ENCODE measurements around the gene TMEM52. TPM values are rescaled to one million over a fixed set of nuclear protein-coding genes. Genes with fewer than 3 reads are reported as not detected.

TMEM52 gene
- total and polyA plus RNA-seq, 7 experiments from 2014 or later: 0.45 to 1.1 TPM; not detected in 5

DNA sequence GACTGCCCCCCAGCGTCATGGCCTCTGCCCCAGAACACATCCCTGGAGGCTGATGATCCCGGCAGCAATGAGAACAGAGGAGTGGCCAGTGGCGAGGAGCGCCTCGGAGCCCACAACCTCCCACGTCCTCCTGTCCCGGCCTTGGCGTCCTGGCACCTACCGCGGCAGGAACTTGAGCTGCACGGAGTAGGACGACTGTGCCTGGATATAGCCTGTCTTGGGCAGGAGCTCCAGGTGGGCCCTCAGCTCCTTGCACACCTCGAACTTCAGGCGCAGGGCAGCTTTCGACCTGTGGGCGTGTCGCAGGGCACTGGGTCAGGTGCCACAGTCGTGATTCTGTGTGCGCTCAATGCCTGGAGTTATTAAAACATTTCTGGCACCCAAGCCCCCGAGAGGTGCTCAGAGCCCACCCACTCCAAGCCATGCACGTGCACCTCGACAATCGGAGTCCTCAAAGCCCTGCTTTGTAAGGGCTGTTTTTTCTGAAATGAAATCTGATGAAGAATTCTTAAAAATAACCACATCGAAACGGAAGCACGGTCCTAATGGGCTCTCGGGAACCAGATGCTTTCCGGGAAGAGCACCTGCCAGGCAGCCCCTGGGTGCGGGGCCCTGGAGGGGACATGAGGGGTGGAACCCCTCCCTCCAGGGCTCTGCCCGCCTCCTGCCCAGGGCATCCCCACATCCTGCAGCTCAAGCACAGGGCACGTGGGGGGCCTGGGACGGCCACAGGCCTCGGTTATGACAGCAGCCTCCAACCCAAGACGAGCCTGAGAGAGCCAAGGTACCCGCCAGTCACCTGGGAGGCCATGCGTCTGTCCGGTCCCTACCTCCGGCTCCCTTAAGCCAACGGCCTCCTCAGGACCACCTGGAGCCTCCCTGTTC, 23.0 kb upstream of the TMEM52 start:
- Histone ChIP-seq H3K4me1 (ENCODE audit: control insufficient read depth in 2 of 2, insufficient read depth in 2 of 2, low read length in 2 of 2) (peaks cover 3 to 6% of the 10 kb centered on the region in 2 donors), H3K9me3 (ENCODE audit: control insufficient read depth in 2 of 3, low read length in 3 of 3) (no peaks in the 10 kb centered on the region), H3K27ac (ENCODE audit: low read depth, low read length) (no peak overlapping the region), H3K27me3 (ENCODE audit: control insufficient read depth in 2 of 2, insufficient read depth in 2 of 2, low read length in 2 of 2) (no peaks in the 10 kb centered on the region), H3K36me3 (ENCODE audit: control insufficient read depth in 2 of 3, insufficient read depth in 3 of 3, low read length in 3 of 3) (no peaks in the 10 kb centered on the region), H3K4me3 (ENCODE audit: low read length) (no peak overlapping the region)
- H3K27me3 Mint-ChIP-seq: no peaks in the 10 kb centered on the region
- no peak overlapping the region for H3K27ac Mint-ChIP-seq
- POLR2A ChIA-PET: no interaction called here
- no peaks in the 10 kb centered on the region for H3K36me3 Mint-ChIP-seq
- ATAC-seq (no peak), DNase-seq (no peak)
- peaks cover 0 to 7% (median 3%) of the 10 kb centered on the region in 7 donors for H3K4me1 Mint-ChIP-seq
- H3K9me3 Mint-ChIP-seq: peaks cover 0 to 1% (median 0%) of the 10 kb centered on the region in 11 donors
- CTCF ChIA-PET: interaction anchor here (3.7 kb wide), 1 partner anchor 103 kb away, joined by 18 read pairs; no protein-coding TSS in a partner anchor
- no peak overlapping the region for H3K4me3 Mint-ChIP-seq
- intact Hi-C loops (cut with micrococcal nuclease): loop anchor here in 1 of 2 donors (5.0 kb wide), 1 partner anchor 105 kb away; no protein-coding TSS in a partner anchor

DNA sequence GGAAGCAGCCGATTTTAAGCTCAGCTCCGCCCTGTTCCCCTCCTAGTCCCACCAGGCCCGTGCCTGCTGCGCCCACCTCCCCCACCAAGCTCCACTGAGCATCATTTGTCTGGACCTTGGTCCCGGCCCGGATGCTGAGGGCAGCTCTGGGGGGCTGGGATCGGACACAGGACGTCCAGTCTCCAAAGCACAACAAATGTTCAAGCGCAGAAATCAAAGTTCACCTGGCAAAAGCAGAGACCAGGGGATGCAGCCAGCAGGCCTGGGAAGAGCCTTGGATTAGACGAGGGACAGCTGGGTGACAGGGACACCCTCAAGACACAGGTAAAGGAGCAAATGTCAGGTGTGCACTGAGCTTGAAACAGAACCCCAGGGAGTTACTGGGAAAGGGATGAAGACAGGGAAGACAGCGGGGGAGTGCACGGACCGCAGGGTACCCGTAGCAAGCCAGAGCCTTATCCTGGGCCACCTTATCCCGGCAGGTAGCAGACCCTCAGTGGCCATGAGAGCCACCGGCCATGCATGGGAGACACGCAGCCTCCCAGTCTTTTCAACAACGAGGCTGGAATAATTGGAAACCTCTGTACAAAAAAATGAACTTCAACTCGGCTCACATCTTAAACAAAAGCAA, 22.2 kb upstream of the TMEM52 start:
- DNase-seq (no peak), ATAC-seq (no peak)
- intact Hi-C loops (cut with micrococcal nuclease): loop anchor here in 1 of 2 donors (5.0 kb wide), 1 partner anchor 106 kb away; no protein-coding TSS in a partner anchor
- Histone ChIP-seq H3K36me3 (ENCODE audit: control insufficient read depth in 2 of 3, insufficient read depth in 3 of 3, low read length in 3 of 3) (no peaks in the 10 kb centered on the region), H3K4me3 (ENCODE audit: low read length) (no peak overlapping the region), H3K27me3 (ENCODE audit: control insufficient read depth in 2 of 2, insufficient read depth in 2 of 2, low read length in 2 of 2) (no peaks in the 10 kb centered on the region), H3K4me1 (ENCODE audit: control insufficient read depth in 2 of 2, insufficient read depth in 2 of 2, low read length in 2 of 2) (peaks cover 3 to 6% of the 10 kb centered on the region in 2 donors), H3K27ac (ENCODE audit: low read depth, low read length) (no peak overlapping the region), H3K9me3 (ENCODE audit: control insufficient read depth in 2 of 3, low read length in 3 of 3) (no peaks in the 10 kb centered on the region)
- Mint-ChIP-seq H3K4me3 (no peak overlapping the region), H3K27ac (no peak overlapping the region), H3K36me3 (no peaks in the 10 kb centered on the region), H3K27me3 (no peaks in the 10 kb centered on the region), H3K9me3 (peaks cover 0 to 1% (median 0%) of the 10 kb centered on the region in 11 donors), H3K4me1 (peaks cover 0 to 7% (median 3%) of the 10 kb centered on the region in 7 donors)
- ChIA-PET CTCF (interaction anchor here (3.7 kb wide), 1 partner anchor 104 kb away, joined by 18 read pairs; no protein-coding TSS in a partner anchor), POLR2A (no interaction called here)

- ChIA-PET CTCF (no interaction called here), POLR2A (no interaction called here)
- Mint-ChIP-seq H3K27me3 (no peaks in the 10 kb centered on the region), H3K27ac (no peak overlapping the region), H3K4me1 (peaks cover 0 to 7% (median 3%) of the 10 kb centered on the region in 7 donors), H3K4me3 (no peak overlapping the region), H3K9me3 (peaks cover 0 to 9% (median 0%) of the 10 kb centered on the region in 11 donors), H3K36me3 (no peaks in the 10 kb centered on the region)
- H3K27ac ChIP-seq (ENCODE audit: low read depth, low read length): no peak overlapping the region
- peaks cover 3 to 6% of the 10 kb centered on the region in 2 donors for H3K4me1 ChIP-seq (ENCODE audit: control insufficient read depth in 2 of 2, insufficient read depth in 2 of 2, low read length in 2 of 2)
- no peaks in the 10 kb centered on the region for H3K27me3 ChIP-seq (ENCODE audit: control insufficient read depth in 2 of 2, insufficient read depth in 2 of 2, low read length in 2 of 2)
- no peak overlapping the region for H3K4me3 ChIP-seq (ENCODE audit: low read length)
- DNase-seq (no peak), ATAC-seq (no peak)
- no peaks in the 10 kb centered on the region for H3K36me3 ChIP-seq (ENCODE audit: control insufficient read depth in 2 of 3, insufficient read depth in 3 of 3, low read length in 3 of 3)
- intact Hi-C loops (cut with micrococcal nuclease): loop anchor here in 1 of 2 donors (5.0 kb wide), 1 partner anchor 107 kb away; no protein-coding TSS in a partner anchor
- no peaks in the 10 kb centered on the region for H3K9me3 ChIP-seq (ENCODE audit: control insufficient read depth in 2 of 3, low read length in 3 of 3)
These were observed 21.0 kb upstream of the TMEM52 start for GRCh38 chr1:1940123-1940425.

DNA sequence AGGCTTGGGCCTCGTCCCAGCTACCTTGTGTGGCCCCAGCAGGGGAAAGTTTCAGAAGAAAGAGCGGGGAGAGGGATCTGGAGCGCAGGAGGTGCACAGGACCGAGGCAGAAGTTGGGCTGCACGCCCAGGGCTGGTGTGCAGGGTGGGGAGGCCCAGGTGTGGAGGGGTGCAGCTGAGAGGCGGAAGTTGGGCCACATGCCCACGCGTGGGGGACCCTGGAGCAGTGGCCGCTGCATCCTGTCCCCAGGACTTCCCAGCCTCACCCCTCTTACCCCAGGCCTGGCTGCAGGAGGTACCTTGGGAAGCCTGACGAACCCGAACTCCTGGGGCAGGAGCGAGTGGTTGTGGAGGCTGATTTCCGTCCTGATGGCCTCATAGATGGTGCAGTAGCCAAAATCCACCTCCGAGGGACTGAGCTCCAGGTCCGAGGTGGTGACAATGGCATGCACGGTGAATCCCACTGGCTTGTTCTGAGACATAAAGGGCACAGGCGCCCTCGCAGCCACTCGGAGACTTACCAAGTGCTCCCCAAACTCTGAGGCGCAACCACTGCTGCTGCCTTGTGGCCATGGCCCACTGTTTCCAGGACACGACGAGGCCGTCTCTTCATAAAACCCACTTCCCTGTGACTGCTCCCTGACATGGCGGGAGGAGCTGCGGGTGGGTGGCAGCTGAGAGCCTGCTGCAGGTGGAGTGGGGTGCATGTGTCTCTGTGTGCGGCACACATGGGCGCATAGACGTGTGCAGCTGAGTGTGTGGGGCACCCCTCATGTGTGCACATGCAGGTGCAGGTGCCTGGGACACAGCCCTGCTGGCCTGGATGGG, 20.4 kb upstream of the TMEM52 start:
- Histone ChIP-seq H3K27me3 (ENCODE audit: control insufficient read depth in 2 of 2, insufficient read depth in 2 of 2, low read length in 2 of 2) (no peaks in the 10 kb centered on the region), H3K4me1 (ENCODE audit: control insufficient read depth in 2 of 2, insufficient read depth in 2 of 2, low read length in 2 of 2) (peaks cover 3 to 6% of the 10 kb centered on the region in 2 donors), H3K27ac (ENCODE audit: low read depth, low read length) (no peak overlapping the region), H3K9me3 (ENCODE audit: control insufficient read depth in 2 of 3, low read length in 3 of 3) (no peaks in the 10 kb centered on the region), H3K4me3 (ENCODE audit: low read length) (no peak overlapping the region), H3K36me3 (ENCODE audit: control insufficient read depth in 2 of 3, insufficient read depth in 3 of 3, low read length in 3 of 3) (no peaks in the 10 kb centered on the region)
- H3K27ac Mint-ChIP-seq: no peak overlapping the region
- ChIA-PET CTCF (no interaction called here), POLR2A (interaction anchor here (0.5 kb wide), 1 partner anchor 413 kb away, joined by 7 read pairs; no protein-coding TSS in a partner anchor)
- intact Hi-C loops (cut with micrococcal nuclease): loop anchor here in 1 of 2 donors (5.0 kb wide), 1 partner anchor 108 kb away; no protein-coding TSS in a partner anchor
- ATAC-seq: no peak
- DNase-seq: no peak
- H3K9me3 Mint-ChIP-seq: peaks cover 0 to 15% (median 0%) of the 10 kb centered on the region in 11 donors
- no peaks in the 10 kb centered on the region for H3K27me3 Mint-ChIP-seq
- peaks cover 0 to 2% (median 0%) of the 10 kb centered on the region in 5 donors for H3K36me3 Mint-ChIP-seq
- no peak overlapping the region for H3K4me3 Mint-ChIP-seq
- H3K4me1 Mint-ChIP-seq: peaks cover 0 to 7% (median 3%) of the 10 kb centered on the region in 7 donors

DNA sequence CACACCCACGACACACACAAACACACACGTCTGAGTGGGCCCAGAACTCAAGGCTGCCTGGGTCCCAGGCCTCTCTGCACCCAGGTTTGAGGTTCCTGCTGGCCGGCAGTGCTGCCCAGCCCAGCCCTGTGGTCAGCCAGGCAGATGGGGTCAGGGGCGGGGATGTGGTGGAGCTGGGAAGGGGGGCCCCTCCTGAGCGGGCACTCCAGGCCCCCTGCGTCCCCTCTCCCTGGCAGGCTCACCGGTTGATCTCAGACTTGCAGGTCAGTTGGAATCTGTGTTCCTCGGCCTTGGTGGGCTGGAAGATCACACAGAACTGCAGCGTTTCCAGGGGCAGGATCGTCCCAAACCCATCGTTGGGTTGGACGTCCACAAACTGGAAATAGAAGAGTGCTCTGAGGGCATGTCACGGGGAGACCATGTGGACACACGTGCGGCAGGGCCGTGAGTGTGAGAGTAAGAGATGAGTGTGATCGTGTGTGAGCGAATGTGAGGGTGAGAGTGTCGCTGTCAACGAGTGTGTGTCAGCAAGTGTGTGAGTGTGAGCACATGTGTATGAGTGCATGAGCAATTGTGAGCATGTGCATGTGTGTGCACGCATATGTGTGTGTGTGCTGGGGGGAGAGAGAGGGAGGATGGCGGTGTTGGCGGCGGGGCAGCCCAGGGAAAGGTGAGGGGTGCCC, 19.7 kb upstream of the TMEM52 start:
- peaks cover 0 to under 1% of the 10 kb centered on the region in 2 donors for H3K4me1 ChIP-seq (ENCODE audit: control insufficient read depth in 2 of 2, insufficient read depth in 2 of 2, low read length in 2 of 2)
- Mint-ChIP-seq H3K4me3 (no peak overlapping the region), H3K4me1 (peaks cover 0 to 2% (median under 1%) of the 10 kb centered on the region in 7 donors), H3K36me3 (peaks cover 0 to 7% (median 0%) of the 10 kb centered on the region in 5 donors), H3K9me3 (peaks cover 0 to 21% (median 0%) of the 10 kb centered on the region in 11 donors), H3K27ac (no peak overlapping the region), H3K27me3 (no peaks in the 10 kb centered on the region)
- H3K27me3 ChIP-seq (ENCODE audit: control insufficient read depth in 2 of 2, insufficient read depth in 2 of 2, low read length in 2 of 2): no peaks in the 10 kb centered on the region
- ChIA-PET CTCF (no interaction called here), POLR2A (no interaction called here)
- H3K9me3 ChIP-seq (ENCODE audit: control insufficient read depth in 2 of 3, low read length in 3 of 3): no peaks in the 10 kb centered on the region
- no peaks in the 10 kb centered on the region for H3K36me3 ChIP-seq (ENCODE audit: control insufficient read depth in 2 of 3, insufficient read depth in 3 of 3, low read length in 3 of 3)
- intact Hi-C loops (cut with micrococcal nuclease): no loop called here
- no peak overlapping the region for H3K4me3 ChIP-seq (ENCODE audit: low read length)
- DNase-seq (no peak), ATAC-seq (no peak)
- no peak overlapping the region for H3K27ac ChIP-seq (ENCODE audit: low read depth, low read length)

DNA sequence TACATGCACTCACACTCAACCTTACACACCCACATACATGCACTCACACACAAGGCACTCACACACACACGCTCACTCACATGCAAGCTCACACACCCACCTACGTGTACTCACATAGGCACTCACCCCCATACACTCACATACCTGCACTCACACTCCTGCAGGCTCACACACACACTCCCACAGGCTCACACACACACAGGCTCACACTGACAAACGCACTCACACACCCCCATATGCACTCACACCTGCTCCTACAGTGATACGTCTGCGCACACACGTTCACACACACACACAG, 19.1 kb upstream of the TMEM52 start:
- Mint-ChIP-seq H3K27ac (no peak overlapping the region), H3K36me3 (peaks cover 0 to 7% (median 0%) of the 10 kb centered on the region in 5 donors), H3K4me1 (no peaks in the 10 kb centered on the region), H3K4me3 (no peak overlapping the region), H3K27me3 (no peaks in the 10 kb centered on the region), H3K9me3 (peaks cover 0 to 23% (median 0%) of the 10 kb centered on the region in 11 donors)
- POLR2A ChIA-PET: no interaction called here
- CTCF ChIA-PET: no interaction called here
- Histone ChIP-seq H3K27me3 (ENCODE audit: control insufficient read depth in 2 of 2, insufficient read depth in 2 of 2, low read length in 2 of 2) (no peaks in the 10 kb centered on the region), H3K4me3 (ENCODE audit: low read length) (no peak overlapping the region), H3K36me3 (ENCODE audit: control insufficient read depth in 2 of 3, insufficient read depth in 3 of 3, low read length in 3 of 3) (no peaks in the 10 kb centered on the region), H3K9me3 (ENCODE audit: control insufficient read depth in 2 of 3, low read length in 3 of 3) (no peaks in the 10 kb centered on the region), H3K27ac (ENCODE audit: low read depth, low read length) (no peak overlapping the region), H3K4me1 (ENCODE audit: control insufficient read depth in 2 of 2, insufficient read depth in 2 of 2, low read length in 2 of 2) (no peaks in the 10 kb centered on the region)
- ATAC-seq: no peak
- DNase-seq: no peak
- intact Hi-C loops (cut with micrococcal nuclease): no loop called here

Measured in naive thymus-derived CD4-positive, alpha-beta T cell (primary cell).